ENCODE measurements around the gene TRPM6. TPM values are rescaled to one million over a fixed set of nuclear protein-coding genes. Genes with fewer than 3 reads are reported as not detected.

The TRPM6 gene
- total RNA-seq, 1 experiment from 2014 or later = 1.4 TPM

DNA sequence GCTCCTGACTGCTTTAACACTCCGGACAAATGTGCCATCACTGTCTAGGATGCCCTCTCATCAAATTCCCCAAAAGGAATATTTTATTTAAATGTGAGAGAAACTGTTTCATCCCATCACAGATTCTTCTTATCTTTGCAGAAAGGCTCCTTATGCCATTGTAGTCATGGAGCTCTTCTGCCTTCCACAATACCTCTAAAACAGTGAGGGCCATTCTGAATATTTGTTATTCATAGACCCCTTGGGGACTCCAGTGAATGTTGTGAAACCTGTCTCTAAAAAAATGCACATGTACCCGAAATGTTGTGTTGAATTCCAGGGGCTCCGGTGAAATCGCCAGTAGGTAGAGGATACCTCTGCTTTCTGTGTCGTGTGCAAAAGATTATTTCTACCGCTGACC lies 213.6 kb downstream of the TRPM6 start:
- POLR2A ChIA-PET = no interaction called here
- Mint-ChIP-seq H3K36me3 (no peaks in the 10 kb centered on the region), H3K27ac (0 out of 2 replicates have a peak overlapping the region, but pooled peaks have one; percentile 32), H3K4me3 (no peak overlapping the region), H3K9me3 (no peaks in the 10 kb centered on the region), H3K27me3 (ENCODE audit: low read depth) (no peaks in the 10 kb centered on the region), H3K4me1 (peaks cover 25% of the 10 kb centered on the region)
- CTCF ChIA-PET = no interaction called here
- DNase-seq (ENCODE audit: low spot score) (no peak), ATAC-seq (peak; percentile 57)
- TF ChIP-seq, protein P1, sequence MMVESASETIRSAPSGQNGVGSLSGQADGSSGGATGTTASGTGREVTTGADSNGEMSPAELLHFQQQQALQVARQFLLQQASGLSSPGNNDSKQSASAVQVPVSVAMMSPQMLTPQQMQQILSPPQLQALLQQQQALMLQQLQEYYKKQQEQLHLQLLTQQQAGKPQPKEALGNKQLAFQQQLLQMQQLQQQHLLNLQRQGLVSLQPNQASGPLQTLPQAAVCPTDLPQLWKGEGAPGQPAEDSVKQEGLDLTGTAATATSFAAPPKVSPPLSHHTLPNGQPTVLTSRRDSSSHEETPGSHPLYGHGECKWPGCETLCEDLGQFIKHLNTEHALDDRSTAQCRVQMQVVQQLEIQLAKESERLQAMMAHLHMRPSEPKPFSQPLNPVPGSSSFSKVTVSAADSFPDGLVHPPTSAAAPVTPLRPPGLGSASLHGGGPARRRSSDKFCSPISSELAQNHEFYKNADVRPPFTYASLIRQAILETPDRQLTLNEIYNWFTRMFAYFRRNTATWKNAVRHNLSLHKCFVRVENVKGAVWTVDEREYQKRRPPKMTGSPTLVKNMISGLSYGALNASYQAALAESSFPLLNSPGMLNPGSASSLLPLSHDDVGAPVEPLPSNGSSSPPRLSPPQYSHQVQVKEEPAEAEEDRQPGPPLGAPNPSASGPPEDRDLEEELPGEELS (CRISPR knock-in tag; IDR thresholded peaks at IDR 0.05) = no peak
- no peak for TF ChIP-seq IRF1 (CRISPR knock-in tag; IDR thresholded peaks at IDR 0.05)
- no peak for TF ChIP-seq ZBTB43 (CRISPR knock-in tag; IDR thresholded peaks at IDR 0.05)
- TF ChIP-seq CREB1 (CRISPR knock-in tag; IDR thresholded peaks at IDR 0.05) = no peak
- TF ChIP-seq, protein P2, sequence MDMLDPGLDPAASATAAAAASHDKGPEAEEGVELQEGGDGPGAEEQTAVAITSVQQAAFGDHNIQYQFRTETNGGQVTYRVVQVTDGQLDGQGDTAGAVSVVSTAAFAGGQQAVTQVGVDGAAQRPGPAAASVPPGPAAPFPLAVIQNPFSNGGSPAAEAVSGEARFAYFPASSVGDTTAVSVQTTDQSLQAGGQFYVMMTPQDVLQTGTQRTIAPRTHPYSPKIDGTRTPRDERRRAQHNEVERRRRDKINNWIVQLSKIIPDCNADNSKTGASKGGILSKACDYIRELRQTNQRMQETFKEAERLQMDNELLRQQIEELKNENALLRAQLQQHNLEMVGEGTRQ (CRISPR knock-in tag; IDR thresholded peaks at IDR 0.05) = no peak
- no peak for TF ChIP-seq MXD4 (CRISPR knock-in tag; IDR thresholded peaks at IDR 0.05; ENCODE audit: borderline replicate concordance)
- TF ChIP-seq KAT7 (CRISPR knock-in tag; IDR thresholded peaks at IDR 0.05; ENCODE audit: borderline replicate concordance) = no peak
- no peak for TF ChIP-seq SMAD3 (CRISPR knock-in tag; IDR thresholded peaks at IDR 0.05; ENCODE audit: borderline replicate concordance)

Other genes with a start within 250 kb of the TRPM6 start
- 10.3 to 15.5 TPM (median 14.1 TPM) in 3 replicates for gene C9orf40, start 65.0 kb upstream of the TRPM6 start, total RNA-seq (2021)
- gene CARNMT1, start 140.4 kb upstream of the TRPM6 start, total RNA-seq (2021) = 35.4 to 39.2 TPM (median 37.3 TPM) in 3 replicates
- 10.5 to 14.5 TPM (median 13.3 TPM) in 3 replicates for gene NMRK1, start 200.2 kb upstream of the TRPM6 start, total RNA-seq (2021)
- gene OSTF1, start 200.6 kb upstream of the TRPM6 start, total RNA-seq (2021) = 15.0 to 17.8 TPM (median 16.1 TPM) in 3 replicates